ENCODE measurements around the gene PRTN3.
A peak's percentile ranks its signal among the peaks of the same experiment; 100 is the strongest.
"Not testable (repeated sequence)": the region's sequence is repeated elsewhere in the genome, so short reads cannot be mapped to it uniquely, and the experiment has no call there.

PRTN3 gene

DNA sequence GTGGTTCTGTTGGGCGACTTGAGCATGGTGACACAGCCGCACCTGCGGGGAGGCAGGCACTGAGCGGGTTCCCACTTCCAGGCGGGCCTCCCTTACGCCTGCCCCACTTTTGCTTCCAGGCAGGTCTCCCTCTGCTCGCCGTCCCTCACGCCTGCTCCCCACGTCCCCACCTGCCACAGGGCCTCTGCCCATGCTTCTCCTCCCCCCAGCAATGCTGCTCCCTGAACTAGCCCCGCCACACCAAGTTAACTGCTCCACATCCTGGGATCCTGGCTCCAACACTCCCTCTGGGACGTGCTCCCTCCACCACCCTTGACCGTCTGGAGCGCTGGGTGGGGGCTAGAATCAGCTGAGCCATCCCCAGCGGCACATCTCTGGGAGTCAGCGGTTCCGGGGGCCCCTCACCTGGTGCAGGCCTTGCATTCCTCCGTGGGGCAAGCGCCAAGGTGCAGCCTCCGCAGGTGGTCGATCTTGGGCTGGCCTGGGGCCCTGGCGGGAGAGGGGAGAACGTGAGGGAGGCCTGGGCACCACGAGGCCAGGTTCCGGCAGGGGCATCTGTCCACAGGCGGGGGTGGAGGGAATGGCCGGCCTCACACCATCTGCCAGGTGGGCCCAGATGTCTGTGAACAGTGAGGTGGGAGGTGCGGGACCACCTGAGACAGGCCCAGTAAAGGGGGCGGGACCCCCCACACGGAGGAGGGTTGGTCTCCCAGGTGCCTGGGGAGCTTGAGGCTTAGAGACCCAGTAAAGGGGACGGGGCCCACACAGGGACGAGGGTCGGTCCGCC, 27.9 kb downstream of the PRTN3 start:
- no peak for DNase-seq

GRCh38 chr19:869245-870177, 28.7 kb downstream of the PRTN3 start:
- DNase-seq: peak; percentile 90

GRCh38 chr19:870314-870713, 29.5 kb downstream of the PRTN3 start:
- DNase-seq: no peak

DNA sequence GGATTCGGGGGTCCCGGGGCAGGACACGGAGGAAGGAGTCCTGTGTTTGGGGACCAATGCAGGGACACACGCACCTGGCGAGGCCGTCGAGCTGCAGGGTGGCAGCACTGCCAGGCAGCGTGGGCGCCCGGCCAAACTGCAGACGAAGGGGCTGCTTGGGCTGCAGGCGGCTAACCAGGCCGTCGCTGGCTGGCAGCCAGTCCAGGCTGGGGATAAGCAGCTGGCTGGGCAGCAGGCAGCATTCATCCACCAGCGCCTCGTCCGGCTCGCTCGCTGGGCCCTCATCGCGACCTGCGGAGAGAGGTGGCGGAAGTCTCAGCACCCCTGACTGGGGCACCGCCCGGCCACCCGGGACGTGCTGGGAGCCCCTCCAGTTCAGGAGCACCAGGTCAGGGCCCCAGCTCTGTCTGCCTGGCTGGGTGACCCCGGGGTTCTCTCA, 30.2 kb downstream of the PRTN3 start:
- no peak for DNase-seq

GRCh38 chr19:871446-872265, 30.9 kb downstream of the PRTN3 start:
- DNase-seq: peak; percentile 11

GRCh38 chr19:872266-872951, 31.6 kb downstream of the PRTN3 start:
- peak; percentile 76 for DNase-seq

GRCh38 chr19:873084-873483, 32.3 kb downstream of the PRTN3 start:
- peak; percentile 63 for DNase-seq

DNA sequence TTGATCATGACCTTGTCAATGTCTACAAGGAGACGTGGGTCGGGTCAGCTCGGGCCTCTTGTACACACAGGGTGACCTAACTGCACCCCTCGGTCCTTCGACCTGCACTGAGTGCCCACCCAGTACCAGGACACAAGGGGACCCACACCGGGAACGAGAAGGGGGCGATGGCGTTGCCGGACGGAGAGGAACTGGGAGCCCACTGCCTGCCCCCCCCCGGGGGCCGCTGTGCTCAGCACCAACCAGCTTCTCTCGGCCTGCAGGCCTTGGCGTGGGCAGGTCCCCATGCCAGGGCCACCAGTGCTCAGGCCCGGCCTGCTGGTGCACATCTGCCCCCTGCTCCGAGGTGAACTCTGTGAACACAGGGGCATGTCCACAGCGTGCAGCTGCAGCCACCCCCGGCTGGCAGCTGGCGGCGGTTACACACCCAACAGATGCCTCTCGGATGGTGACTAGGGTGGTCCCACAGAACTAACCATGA, 32.8 kb downstream of the PRTN3 start:
- no peak for DNase-seq

DNA sequence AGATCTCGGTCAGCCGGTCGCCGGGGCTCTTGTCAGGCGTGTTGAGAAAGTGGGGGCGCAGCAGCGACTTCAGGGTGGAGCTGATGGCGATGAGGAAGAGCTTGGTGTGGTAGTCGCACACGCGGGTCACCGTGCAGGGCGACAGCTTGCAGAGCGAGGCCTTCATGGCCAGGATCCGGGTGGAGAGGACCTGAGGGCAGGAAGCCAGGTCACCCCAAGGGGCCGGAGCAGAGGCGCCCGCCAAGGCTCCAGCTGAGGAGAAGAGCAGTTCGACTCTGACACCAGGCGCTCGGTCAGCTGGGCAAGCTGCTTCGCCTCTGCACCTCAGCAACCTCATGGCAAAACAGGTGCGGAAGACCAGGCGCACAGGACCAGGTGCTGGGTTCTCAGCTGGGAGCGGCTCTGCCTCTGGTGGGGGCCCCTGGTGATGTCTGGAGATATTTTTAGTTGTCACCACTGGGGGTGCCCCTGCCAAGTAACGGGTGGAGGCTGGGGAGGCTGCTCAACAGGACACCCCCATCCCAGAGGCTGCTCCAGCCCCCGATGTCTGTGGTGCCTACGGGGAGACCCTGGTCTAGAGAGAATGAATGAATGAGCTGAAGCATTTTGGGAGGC, 34.6 kb downstream of the PRTN3 start:
- DNase-seq: no peak

GRCh38 chr19:876089-876488, 35.3 kb downstream of the PRTN3 start:
- DNase-seq: no peak

DNA sequence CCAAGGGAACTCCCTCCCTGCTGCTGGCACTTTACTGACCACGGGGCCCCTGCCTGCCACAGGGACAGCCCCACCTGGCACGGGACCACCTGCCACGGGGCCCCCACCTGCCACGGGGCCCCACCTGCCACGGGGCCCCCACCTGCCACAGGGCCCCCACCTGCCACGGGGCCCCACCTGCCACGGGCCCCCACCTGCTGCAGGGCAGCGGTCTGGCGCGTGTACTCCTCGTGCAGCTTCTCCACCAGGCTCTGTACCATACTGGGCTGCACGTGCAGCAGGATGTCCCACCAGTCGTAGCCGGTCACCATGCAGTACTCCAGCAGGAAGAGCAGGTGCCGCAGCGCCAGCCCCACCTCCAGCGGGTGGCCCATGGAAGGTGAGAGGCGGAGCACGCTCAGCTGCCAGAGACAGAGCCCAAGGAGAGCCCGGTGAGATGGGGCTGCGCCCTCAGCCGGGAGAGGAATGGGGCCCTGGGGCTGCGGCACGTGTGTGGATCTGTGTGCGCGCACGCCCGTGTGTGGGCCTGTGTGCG, 36.0 kb downstream of the PRTN3 start:
- DNase-seq: no peak

DNA sequence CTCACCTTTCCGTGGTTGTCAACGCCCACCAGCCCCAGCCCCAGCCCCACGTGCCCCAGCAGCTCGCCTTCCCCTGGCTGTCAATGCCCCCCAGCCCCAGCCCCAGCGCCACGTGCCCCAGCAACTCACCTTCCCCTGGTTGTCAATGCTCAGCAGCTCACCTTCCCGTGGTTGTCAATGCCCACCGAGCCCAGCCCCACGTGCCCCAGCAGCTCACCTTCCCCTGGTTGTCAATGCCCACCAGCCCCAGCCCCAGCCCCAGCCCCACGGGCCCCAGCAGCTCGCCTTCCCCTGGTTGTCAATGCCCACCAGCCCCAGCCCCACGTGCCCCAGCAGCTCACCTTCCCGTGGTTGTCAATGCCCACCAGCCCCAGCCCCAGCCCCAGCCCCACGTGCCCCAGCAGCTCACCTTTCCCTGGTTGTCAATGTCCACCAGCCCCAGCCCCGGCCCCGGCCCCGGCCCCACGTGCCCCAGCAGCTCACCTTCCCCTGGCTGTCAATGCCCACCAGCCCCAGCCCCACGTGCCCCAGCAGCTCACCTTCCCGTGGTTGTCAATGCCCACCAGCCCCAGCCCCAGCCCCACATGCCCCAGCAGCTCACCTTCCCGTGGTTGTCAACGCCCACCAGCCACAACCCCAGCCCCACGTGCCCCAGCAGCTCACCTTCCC, 37.3 kb downstream of the PRTN3 start:
- DNase-seq: not testable (repeated sequence)

DNA sequence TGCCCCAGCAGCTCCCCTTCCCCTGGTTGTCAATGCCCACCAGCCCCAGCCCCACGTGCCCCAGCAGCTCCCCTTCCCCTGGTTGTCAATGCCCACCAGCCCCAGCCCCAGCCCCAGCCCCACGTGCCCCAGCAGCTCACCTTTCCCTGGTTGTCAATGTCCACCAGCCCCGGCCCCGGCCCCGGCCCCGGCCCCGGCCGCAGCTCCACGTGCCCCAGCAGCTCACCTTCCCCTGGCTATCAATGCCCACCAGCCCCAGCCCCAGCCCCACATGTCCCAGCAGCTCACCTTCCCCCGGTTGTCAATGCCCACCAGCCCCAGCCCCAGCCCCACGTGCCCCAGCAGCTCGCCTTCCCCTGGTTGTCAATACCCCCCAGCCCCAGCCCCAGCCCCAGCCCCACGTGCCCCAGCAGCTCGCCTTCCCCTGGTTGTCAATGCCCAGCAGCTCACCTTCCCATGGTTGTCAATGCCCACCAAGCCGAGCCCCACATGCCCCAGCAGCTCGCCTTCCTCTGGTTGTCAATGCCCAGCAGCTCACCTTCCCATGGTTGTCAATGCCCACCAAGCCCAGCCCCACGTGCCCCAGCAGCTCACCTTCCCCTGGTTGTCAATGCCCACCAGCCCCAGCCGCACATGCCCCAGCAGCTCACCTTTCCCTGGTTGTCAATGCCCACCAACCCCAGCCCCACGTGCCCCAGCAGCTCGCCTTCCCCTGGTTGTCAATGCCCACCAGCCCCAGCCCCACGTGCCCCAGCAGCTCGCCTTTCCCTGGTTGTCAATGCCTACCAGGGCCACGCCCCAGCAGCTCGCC, 38.2 kb downstream of the PRTN3 start:
- DNase-seq: not testable (repeated sequence)

DNA sequence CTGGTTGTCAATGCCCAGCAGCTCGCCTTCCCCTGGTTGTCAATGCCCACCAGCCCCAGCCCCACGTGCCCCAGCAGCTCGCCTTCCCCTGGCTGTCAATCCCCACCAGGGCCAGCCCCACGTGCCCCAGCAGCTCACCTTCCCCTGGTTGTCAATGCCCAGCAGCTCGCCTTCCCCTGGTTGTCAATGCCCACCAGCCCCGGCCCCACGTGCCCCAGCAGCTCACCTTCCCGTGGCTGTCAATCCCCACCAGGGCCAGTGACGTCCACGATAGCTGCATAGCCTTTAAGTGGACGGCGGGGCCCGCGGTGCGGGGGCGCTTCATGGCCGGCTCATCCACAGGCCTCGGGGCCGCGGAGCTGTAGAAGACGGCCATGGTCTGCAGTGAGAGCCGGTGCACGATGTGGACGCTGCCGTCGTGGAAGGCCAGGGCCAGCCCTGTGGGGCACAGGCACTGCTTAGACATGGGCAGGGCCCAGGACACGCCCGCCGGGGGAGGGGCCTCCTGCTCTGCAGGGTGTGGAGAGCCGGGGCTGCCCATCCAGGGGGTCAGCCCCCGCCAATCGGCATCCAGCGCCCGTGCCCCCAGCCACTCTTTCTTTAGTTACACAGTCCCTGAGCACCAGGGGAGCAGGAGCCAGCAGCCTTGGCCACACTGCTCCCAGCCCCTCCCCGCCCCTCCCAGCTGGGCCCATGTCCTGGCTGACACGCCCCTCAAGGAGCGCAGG, 39.1 kb downstream of the PRTN3 start:
- no peak for DNase-seq

DNA sequence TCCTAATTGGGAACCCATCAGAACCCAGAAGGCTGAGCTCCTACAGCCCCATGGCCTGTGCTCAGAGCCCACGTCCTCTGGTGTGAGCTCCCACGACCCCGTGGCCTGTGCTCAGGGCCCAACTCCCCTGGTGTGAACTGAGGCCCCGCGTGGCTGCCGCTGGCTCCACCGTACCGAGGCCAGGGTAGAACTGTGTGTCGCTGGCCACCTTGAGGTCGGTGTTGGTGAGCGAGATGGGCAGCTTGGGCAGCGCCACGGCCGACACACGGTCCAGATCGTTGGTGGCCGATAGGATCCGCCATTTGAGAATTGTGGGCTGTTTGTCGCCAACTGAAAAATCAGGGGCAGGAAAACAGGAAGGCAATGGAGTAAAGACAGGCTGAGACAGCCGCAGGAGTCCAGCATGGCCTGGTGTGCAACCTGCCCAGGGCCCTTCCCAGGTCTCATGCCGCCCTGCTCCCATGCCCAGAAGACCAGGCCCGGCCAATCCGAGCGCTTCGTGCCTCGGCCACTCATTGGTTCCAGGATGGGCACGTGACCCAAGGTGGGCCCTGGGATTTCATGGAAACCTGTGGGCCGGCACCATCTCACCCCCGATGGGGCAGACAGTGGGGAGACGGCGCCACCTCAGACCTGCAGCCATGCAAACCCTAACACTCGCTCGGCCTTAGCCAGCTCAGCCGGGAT, 40.7 kb downstream of the PRTN3 start:
- DNase-seq: no peak

GRCh38 chr19:882871-883497, 42.2 kb downstream of the PRTN3 start:
- DNase-seq: no peak

- no peak for DNase-seq
These were observed 42.9 kb downstream of the PRTN3 start for GRCh38 chr19:883661-884211.
